H9 (cell line): ENCODE measurements around the gene CERK. TPM values are rescaled to one million over a fixed set of nuclear protein-coding genes. Genes with fewer than 3 reads are reported as not detected.

ENCODE experiments used
- DNase-seq: peaks from one replicate; pipeline ENCODE4 v3.0.0-alpha.2; 2017
- H2AFZ ChIP-seq: one replicate; pipeline ENCODE4 v1.6.1; 2013; ENCODE audit warnings: mild to moderate bottlenecking, low read length, control low read depth, moderate library complexity
- H2AK5ac ChIP-seq: 2 replicates; pipeline ENCODE4 v1.6.1; 2013; ENCODE audit warnings: low read length, control low read depth, mixed read lengths; ENCODE audit not compliant: insufficient read length
- H2BK120ac ChIP-seq: one replicate; pipeline ENCODE4 v1.6.1; 2013; ENCODE audit warnings: low read depth, mild to moderate bottlenecking, low read length, control low read depth, inconsistent platforms; ENCODE audit not compliant: poor library complexity, severe bottlenecking
- H2BK12ac ChIP-seq: 2 replicates; pipeline ENCODE4 v1.6.1; 2013; ENCODE audit warnings: low read length, control low read depth, mixed read lengths, low read depth; ENCODE audit not compliant: insufficient read length
- H2BK15ac ChIP-seq: 2 replicates; pipeline ENCODE4 v1.6.1; 2013; ENCODE audit warnings: low read depth, low read length, control low read depth
- H2BK20ac ChIP-seq: one replicate; pipeline ENCODE4 v1.6.1; 2013; ENCODE audit warnings: low read depth, mild to moderate bottlenecking, low read length, control low read depth, inconsistent platforms; ENCODE audit not compliant: poor library complexity, severe bottlenecking
- H2BK5ac ChIP-seq: 2 replicates; pipeline ENCODE4 v1.6.1; 2013; ENCODE audit warnings: low read length, control low read depth, mixed read lengths; ENCODE audit not compliant: insufficient read length
- H3K14ac ChIP-seq: 2 replicates; pipeline ENCODE4 v1.6.1; 2013; ENCODE audit warnings: low read length, control low read depth; ENCODE audit not compliant: insufficient read depth
- H3K18ac ChIP-seq: 2 replicates; pipeline ENCODE4 v1.6.1; 2013; ENCODE audit warnings: low read depth, mild to moderate bottlenecking, mixed read lengths, low read length, control low read depth; ENCODE audit not compliant: insufficient read length
- H3K23ac ChIP-seq: 2 replicates; pipeline ENCODE4 v1.6.1; 2013; ENCODE audit warnings: low read length, control low read depth, mixed read lengths, low read depth; ENCODE audit not compliant: insufficient read length
- H3K23me2 ChIP-seq: 2 replicates; pipeline ENCODE4 v1.6.1; 2013; ENCODE audit warnings: low read depth, mild to moderate bottlenecking, mixed read lengths, low read length, control low read depth; ENCODE audit not compliant: insufficient read length, poor library complexity, severe bottlenecking
- H3K27ac ChIP-seq: 2 replicates; pipeline ENCODE4 v1.5.1; 2013; ENCODE audit warnings: low read length, control low read depth, mixed read lengths, low read depth; ENCODE audit not compliant: insufficient read length
- H3K27me3 ChIP-seq: 2 replicates; pipeline ENCODE4 v1.6.1; 2013; ENCODE audit warnings: low read length, control low read depth, inconsistent platforms; ENCODE audit not compliant: insufficient read depth
- H3K4ac ChIP-seq: 2 replicates; pipeline ENCODE4 v1.6.1; 2013; ENCODE audit warnings: low read depth, mild to moderate bottlenecking, control low read depth, inconsistent platforms, low read length, moderate library complexity
- H3K4me1 ChIP-seq: 2 replicates; pipeline ENCODE4 v1.6.1; 2013; ENCODE audit warnings: low read length, control low read depth, inconsistent platforms; ENCODE audit not compliant: insufficient read depth
- H3K4me2 ChIP-seq: 2 replicates; pipeline ENCODE4 v1.6.1; 2013; ENCODE audit warnings: low read length, control low read depth, mixed read lengths; ENCODE audit not compliant: insufficient read length, insufficient read depth
- H3K56ac ChIP-seq: 2 replicates; pipeline ENCODE4 v1.6.1; 2013; ENCODE audit warnings: low read depth, mild to moderate bottlenecking, mixed read lengths, low read length, control low read depth; ENCODE audit not compliant: insufficient read length
- H3K79me1 ChIP-seq: 2 replicates; pipeline ENCODE4 v1.6.1; 2013; ENCODE audit warnings: low read depth, mild to moderate bottlenecking, moderate library complexity, low read length, control low read depth, inconsistent platforms; ENCODE audit not compliant: insufficient read depth, poor library complexity, severe bottlenecking
- H3K79me2 ChIP-seq: 2 replicates; pipeline ENCODE4 v1.6.1; 2013; ENCODE audit warnings: low read length, control low read depth, inconsistent platforms; ENCODE audit not compliant: insufficient read depth
- H3K9ac ChIP-seq: 2 replicates; pipeline ENCODE4 v1.6.1; 2013; ENCODE audit warnings: low read length, control low read depth, mixed read lengths; ENCODE audit not compliant: insufficient read length; ENCODE audit errors: extremely low read depth
- H3K9me3 ChIP-seq: one replicate; pipeline ENCODE4 v1.6.1; 2013; ENCODE audit warnings: low read depth, low read length, inconsistent platforms; ENCODE audit not compliant: control insufficient read depth
- H3T11ph ChIP-seq: one replicate; pipeline ENCODE4 v1.6.1; 2013; ENCODE audit warnings: mild to moderate bottlenecking, low read length, control low read depth, inconsistent platforms
- H4K20me1 ChIP-seq: one replicate; pipeline ENCODE4 v1.6.1; 2013; ENCODE audit not compliant: control insufficient read depth, insufficient read length, insufficient read depth
- H4K5ac ChIP-seq: 2 replicates; pipeline ENCODE4 v1.6.1; 2013; ENCODE audit warnings: low read depth, mild to moderate bottlenecking, mixed read lengths, low read length, control low read depth; ENCODE audit not compliant: insufficient read length
- H4K8ac ChIP-seq: replicated peaks from 2 replicates; pipeline ENCODE4 v1.6.1; 2013; ENCODE audit warnings: low read length, control low read depth, mixed read lengths, low read depth; ENCODE audit not compliant: insufficient read length
- H4K91ac ChIP-seq: 2 replicates; pipeline ENCODE4 v1.6.1; 2013; ENCODE audit warnings: low read depth, mild to moderate bottlenecking, moderate library complexity, mixed read lengths, low read length, control low read depth; ENCODE audit not compliant: insufficient read length
- H3K27ac Mint-ChIP-seq, 3 experiments: 2 replicates in 2 of 3; 3 replicates in 1 of 3; pipeline ENCODE4 v1.8.0; 2020 to 2021; ENCODE audit warnings: mixed read lengths in 3 of 3, mild to moderate bottlenecking in 1 of 3, moderate library complexity in 1 of 3
- H3K27me3 Mint-ChIP-seq: 2 replicates; pipeline ENCODE4 v1.8.0; 2021; ENCODE audit warnings: low read depth, mild to moderate bottlenecking, moderate library complexity, mixed read lengths
- H3K36me3 Mint-ChIP-seq, 3 experiments: 2 replicates in 2 of 3; 3 replicates in 1 of 3; pipeline ENCODE4 v1.8.0; 2020 to 2021; ENCODE audit warnings: low read depth in 3 of 3, mixed read lengths in 3 of 3; ENCODE audit not compliant: insufficient read depth in 1 of 3
- H3K4me1 Mint-ChIP-seq, 2 experiments: 2 replicates each; pipeline ENCODE4 v1.8.0; 2020; ENCODE audit warnings: mixed read lengths in 2 of 2
- H3K4me3 Mint-ChIP-seq, 2 experiments: 2 replicates in 1 of 2; 3 replicates in 1 of 2; pipeline ENCODE4 v1.8.0; 2020 to 2021; ENCODE audit warnings: mild to moderate bottlenecking in 2 of 2, mixed read lengths in 2 of 2, moderate library complexity in 1 of 2
- H3K9me3 Mint-ChIP-seq, 2 experiments: 2 replicates in 1 of 2; 3 replicates in 1 of 2; pipeline ENCODE4 v1.8.0; 2020; ENCODE audit warnings: mild to moderate bottlenecking in 2 of 2, mixed read lengths in 2 of 2, moderate library complexity in 1 of 2
- CTCF ChIP-seq: fragments of 200-600 bp; sonication (generic); conservative IDR thresholded peaks from 3 replicates; pipeline ENCODE4 v1.8.0; 2021; ENCODE audit warnings: antibody characterized with exemption, mild to moderate bottlenecking
- WGBS: extraction: QIAGEN DNeasy Blood & Tissue Kit; methylation state at CpG from one replicate; pipeline ENCODE4 v1.1.7; 2013; ENCODE audit warnings: missing lambda C conversion rate, low lambda C conversion rate, mixed read lengths; ENCODE audit not compliant: insufficient read length; ENCODE audit errors: extremely low coverage; 5-methylcytosine and 5-hydroxymethylcytosine counted together
- total RNA-seq: library from RNA; stranded (reverse); gene quantifications from 2 replicates; pipeline ENCODE4 v1.2.1, GENCODE V29; 2021

CERK gene
- total RNA-seq, 1 experiment from 2014 or later, result 47.1 TPM

GRCh38 chr22:46780453-46780852 is 42.4 kb upstream of the CERK start:
- Mint-ChIP-seq H3K27ac (peak overlapping the region in 1 of 3 experiments; percentile 77; a peak in 1 of 7 replicates), H3K9me3 (no peaks in the 10 kb centered on the region), H3K4me1 (peaks cover 12 to 21% of the 10 kb centered on the region in 2 experiments; a peak in 3 of 4 replicates), H3K36me3 (no peaks in the 10 kb centered on the region; a peak in 2 of 7 replicates), H3K27me3 (no peaks in the 10 kb centered on the region), H3K4me3 (no peak overlapping the region)
- Histone ChIP-seq H3K27ac (no peak overlapping the region), H4K5ac (no peak overlapping the region), H3K79me1 (peaks cover 6% of the 10 kb centered on the region), H3K4ac (no peak overlapping the region), H3K4me1 (no peaks in the 10 kb centered on the region), H2BK12ac (no peak overlapping the region), H4K91ac (no peak overlapping the region), H3K56ac (no peak overlapping the region), H3K9me3 (no peaks in the 10 kb centered on the region), H3K9ac (no peak overlapping the region), H4K8ac (no peak overlapping the region), H2BK120ac (no peak overlapping the region), H3T11ph (no peak overlapping the region), H2BK5ac (no peak overlapping the region), H3K27me3 (no peaks in the 10 kb centered on the region), H3K23ac (no peak overlapping the region), H3K79me2 (peaks cover 13% of the 10 kb centered on the region; the same call in 1 of the 2 replicates), H3K14ac (no peak overlapping the region), H2BK15ac (no peak overlapping the region), H3K23me2 (no peaks in the 10 kb centered on the region), H3K4me2 (no peak overlapping the region), H3K18ac (no peak overlapping the region), H2AFZ (no peak overlapping the region), H2BK20ac (no peak overlapping the region), H4K20me1 (no peaks in the 10 kb centered on the region), H2AK5ac (no peak overlapping the region)
- TF ChIP-seq CTCF, result no peak
- no CpG with 5 or more reads among the region's 9 CpGs for WGBS
- no peak for DNase-seq
